GM21825 (cell line): ENCODE measurements around the gene HGFAC.

Experiments used
- ATAC-seq: cut with Tn5 transposase; IDR thresholded peaks from one replicate; pipeline ENCODE4 v1.9.1; 2021; ENCODE audit warnings: mild to moderate bottlenecking, moderate library complexity; ENCODE audit not compliant: unreplicated experiment

The HGFAC gene

DNA sequence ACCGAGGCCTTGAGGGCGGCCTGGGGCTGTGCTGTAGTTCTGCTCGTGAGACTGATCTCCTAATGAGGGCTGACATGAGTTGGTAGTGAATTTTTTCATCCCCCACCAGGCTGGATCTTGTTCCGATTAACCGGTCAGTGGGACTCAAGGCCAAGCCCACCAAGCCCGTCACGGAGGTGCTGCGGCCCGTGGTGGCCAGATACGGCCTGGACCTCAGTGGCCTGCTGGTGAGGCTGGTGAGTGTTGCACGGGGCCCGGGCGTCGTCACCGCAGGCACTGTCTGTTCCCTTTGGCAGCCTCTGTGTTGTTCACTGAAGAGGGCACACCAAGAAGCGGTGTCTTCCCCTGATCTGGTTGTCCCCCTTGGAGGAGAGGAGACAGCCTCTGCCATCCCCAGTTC, 18.4 kb upstream of the HGFAC start:
- no peak for ATAC-seq

DNA sequence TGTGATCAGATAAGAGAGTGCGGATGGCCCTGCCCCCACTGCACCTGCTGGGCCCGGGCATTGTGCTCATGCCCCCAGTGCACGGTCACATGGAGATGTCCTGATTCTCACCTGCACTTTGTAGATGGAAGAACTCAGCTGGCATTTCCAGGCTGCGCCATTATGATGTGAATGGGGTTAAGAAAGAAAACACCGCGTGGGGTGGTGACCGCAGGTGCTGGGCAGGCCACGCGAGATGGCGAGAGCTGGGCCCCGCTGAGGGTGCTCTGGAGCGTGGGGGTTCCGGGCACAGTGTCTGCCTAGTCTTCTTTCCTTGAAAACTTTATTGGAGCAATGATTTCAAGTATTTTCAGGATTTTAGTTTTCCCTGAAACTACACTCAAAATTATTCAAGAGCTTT, 17.8 kb upstream of the HGFAC start:
- ATAC-seq, result no peak

DNA sequence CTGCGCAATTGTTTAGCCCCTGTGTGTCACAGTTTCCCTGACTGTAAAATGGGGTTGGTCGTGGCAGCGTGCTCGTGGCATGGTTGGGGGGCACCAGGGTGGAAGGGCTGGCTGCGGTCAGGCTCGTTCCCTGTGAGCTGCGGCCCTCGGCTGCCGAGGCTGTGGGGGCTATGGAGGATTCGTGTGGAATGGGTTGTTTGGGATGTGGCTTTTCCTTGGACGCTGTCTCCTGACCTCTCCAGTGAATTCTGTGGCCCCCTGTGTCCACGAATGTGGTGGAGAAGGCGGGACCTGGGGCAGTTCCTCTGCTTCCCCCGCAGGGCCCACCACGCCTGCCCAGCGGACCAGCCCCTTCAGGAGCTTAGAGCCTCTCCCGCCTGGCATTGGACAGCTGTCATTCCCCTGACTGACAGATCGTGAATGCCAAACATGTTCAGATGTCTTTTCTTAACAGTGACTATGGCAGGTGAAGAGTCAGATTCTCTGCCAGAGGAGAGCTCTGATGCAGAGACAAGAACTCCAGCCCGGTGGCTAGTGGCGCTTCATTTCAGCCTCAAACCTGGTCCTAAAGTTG, 17.2 kb upstream of the HGFAC start:
- no peak for ATAC-seq

DNA sequence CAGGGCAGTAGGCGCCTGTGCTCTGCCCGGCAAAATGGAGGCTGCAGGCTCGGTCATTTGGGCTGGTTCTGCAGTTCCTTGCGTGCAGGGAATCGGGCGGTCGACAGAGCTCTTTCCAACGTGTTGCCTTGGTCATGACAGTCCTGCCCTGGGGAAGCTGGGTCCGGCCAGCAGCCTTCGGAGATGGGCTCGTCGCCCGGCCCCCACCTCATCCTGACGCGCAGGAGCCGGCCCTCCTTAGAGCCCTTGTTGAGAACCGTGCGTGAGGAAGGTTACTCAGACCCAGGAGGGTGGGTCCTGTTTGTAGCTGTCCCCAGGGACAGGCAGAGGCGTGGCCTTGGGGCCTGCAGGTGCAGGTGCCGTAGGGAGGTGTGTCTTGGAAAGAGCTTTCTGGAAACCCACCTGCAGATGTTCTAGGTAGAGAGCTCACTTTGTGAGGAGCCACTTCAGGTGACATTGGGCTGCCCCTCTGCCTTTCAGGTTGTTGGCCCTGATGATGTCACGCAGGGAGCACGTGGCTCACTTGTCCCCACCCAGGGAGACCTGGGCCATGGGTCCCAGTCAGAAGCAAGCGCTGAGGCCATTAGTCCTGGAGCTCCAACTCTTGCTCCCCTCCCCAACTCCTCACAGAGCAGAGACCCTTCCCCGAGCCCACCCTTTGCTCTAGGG, 15.2 kb upstream of the HGFAC start:
- ATAC-seq, result no peak

DNA sequence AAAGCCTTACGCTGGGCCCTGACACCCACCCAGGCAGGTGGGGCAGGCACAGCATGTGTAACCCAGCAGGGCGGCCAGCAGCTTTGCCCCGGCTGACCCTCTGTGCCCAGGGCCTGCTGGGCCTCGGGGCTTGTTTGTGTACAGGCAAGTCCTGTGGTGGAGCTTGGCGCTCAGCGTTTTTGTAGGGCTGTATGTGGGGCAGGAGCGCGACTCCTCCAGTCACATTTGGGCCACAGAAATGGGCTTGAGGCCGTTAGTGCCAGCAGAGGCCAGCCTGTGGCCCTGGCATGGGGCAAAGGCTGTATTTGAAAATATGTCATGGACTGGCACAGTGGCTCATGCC, 14.7 kb upstream of the HGFAC start:
- no peak for ATAC-seq

DNA sequence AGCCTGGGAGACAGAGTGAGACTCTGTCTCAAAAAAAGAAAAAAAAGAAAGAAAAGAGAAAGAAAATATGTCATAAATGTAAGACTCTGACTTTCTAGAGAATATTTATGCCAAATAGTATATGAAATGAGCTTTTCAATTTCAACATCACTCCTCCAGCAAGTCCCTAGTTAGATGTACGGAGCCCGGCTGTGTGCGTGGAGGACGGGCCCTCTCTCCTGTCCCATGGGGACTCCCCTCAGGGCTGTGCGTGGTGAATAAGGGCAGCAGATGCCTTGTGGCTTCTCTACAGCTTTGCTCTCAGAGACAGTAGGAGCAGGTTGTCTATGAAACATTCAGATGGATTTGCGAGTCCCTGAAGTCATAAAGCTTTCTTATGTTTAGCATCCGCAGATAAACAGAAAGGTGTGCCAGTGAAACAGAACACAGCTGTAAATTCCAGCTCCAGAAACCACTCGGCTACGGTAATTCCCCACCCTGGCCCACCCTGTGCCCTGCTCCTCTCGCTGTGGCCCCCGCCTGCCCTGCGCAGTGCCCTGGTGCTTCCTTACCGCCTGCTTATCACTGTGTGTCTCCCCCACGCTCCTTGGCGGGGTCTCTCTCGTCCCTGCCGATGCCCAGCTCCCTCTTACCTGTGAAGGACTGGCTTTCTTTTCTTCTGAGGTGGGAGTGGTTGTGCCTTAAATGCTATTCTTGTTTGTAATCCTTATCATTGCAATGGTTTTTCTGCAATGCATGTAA, 13.9 kb upstream of the HGFAC start:
- no peak for ATAC-seq

DNA sequence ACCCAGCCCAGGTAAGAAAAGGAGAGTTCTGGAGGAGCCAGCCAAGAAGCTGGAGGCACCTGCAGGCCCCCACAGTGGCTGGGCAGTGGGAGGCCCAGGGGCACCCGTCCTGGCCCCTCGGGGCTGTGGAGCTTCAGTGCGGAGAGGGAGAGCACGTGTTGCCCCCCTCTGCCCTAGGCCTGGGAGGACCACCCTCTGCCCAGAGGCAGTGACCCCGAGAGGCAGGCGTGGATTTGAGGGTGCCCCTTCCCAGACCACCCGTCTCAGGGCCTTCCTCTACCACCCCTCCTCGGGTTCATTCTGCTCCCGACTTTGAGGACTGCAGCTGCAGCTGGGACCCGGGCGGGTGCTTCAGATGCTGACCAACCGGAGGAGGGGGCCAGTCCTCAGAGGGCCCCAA, 12.1 kb upstream of the HGFAC start:
- ATAC-seq, result no peak

DNA sequence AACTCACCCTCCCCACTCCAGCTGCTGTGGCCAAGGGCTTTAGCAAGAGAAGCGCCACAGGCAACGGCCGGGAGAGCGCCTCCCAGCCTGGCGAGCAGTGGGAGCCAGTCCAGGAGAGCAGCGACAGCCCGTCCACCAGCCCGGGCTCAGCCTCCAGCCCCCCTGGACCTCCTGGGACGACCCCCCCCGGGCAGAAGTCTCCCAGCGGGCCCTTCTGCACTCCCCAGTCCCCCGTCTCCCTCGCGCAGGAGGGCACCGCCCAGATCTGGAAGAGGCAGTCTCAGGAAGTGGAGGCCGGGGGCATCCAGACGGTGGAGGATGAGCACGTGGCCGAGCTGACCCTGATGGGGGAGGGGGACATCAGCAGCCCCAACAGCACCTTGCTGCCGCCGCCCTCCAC, 11.2 kb upstream of the HGFAC start:
- ATAC-seq, result no peak

DNA sequence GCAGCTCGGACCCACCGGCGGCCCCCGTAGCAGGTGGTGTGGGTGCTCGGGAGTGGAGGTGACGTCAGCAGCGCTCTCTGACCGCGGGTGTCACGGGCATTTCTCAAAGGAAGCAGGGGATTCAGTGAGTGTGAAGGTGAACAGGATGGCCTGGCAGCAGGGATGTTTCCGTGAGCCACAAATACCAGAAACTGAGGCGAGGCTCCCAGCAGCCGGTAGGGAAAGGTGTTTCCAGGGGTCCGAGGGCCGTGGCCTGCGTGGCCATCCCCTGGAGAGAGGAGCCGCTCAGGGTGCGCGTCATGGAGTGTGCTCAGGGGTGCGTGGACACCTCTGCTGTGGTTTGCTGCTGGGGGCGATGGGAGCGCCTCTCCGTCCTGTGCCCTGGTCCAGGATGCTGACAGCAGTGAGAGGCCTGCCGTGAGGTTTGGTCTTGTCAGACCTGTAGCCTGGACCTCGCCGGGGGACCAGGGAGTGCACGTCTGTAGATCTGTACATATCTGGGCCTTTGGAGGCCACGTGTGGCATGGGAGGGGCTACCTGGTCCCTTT, 10.2 kb upstream of the HGFAC start:
- ATAC-seq, result no peak

DNA sequence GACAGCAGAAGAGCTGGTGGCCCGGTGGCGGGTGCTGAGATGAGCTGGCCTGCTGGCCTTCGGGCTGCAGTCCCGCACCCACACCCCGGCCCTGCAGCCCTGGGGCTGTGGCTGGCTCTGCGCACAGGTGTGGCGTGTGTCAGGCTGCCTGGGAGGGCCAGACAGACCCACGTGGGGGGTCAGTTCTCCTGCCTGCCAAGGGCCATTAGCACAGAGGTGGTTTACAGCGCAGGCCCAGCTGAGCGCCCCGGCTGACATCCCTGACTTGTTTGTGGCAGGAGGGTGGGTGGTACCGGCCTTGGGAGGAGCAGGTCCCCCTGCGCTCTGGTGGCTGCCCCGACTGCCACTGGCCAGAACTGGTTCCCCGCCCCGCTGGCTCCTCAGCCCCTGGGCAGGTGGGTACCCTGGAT, 9.4 kb upstream of the HGFAC start:
- ATAC-seq, result no peak

DNA sequence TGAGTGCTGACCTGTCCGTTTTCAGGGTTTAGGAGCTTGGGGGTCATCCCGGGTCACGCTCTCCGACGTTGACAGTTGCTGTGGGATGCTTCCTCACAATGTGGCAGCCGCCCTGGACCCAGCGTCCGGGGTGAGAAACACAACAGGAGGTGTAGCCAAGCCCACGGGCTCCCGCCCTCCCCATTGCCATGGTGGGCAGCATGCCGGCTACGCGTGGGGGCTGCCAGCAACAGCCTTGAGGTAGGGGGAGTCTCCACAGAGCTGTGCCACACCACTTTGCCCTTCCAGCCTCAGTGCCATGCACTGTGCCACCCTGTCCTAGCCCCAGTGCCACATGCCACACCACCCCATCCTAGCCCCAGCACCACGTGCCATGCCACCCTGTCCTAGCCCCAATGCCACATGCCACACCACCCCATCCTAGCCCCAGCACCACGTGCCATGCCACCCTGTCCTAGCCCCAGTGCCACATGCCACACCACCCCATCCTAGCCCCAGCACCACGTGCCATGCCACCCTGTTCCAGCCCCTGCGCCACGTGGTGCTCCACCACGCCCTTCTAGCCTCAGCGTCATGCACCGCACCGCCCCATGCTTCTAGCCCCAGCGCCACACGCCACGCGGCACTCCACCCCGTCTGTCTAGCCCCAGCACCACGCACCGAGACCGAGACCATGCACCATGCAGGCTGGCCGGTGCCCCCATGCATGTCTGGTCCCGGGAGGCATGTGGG, 8.5 kb upstream of the HGFAC start:
- ATAC-seq, result no peak

DNA sequence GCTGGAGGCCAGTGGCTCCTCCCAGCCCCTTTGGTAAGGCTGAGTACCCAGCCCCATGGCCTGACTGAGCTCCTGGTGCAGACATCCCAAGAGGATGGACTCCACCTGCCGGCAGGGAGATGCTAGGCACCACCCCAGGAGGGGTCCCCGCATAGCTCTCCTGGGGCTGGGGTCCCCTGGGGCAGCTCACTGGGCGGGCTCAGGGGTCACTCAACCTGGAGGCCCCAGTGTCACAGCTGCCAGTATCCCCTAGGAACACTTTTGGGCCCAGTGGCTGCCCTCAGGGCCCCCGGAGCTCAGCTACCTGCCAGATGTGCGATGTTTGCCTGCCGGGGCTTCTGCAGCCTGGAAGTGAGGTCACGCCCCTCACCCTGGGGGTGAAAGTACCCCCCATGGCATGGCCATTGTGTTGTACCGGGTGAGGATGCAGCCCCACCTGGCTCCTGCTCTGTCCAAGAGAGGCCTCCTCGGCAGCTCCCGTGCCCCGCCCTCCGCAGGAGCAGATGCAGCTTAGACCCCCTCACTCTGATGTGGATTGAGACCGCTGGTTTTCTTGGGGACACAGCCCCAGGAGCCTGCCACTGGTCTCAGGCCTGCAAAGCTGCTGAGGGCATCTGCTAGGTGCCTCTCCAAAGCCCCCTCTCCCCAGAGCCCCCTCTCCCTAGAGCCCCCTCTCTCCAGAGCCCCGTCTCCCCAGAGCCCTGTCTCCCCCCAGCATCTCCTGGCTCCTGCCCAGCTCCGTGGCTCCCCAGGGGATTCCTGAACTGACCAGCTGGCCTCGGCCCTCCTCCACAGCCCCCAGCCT, 6.7 kb upstream of the HGFAC start:
- no peak for ATAC-seq

DNA sequence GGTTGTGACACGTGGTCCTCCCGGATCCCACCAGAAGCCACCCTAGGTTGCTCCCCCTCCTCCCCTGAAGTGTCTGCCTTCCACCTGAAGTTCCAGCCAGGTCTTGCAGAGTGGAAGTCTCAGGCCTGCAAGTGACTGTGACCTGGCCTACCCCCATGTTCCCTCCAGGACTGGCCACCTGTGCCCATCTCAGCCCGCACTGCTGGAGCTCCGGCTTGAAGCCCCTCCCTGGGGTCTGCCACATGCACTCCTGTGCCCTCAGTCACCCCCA, 6.1 kb upstream of the HGFAC start:
- no peak for ATAC-seq

DNA sequence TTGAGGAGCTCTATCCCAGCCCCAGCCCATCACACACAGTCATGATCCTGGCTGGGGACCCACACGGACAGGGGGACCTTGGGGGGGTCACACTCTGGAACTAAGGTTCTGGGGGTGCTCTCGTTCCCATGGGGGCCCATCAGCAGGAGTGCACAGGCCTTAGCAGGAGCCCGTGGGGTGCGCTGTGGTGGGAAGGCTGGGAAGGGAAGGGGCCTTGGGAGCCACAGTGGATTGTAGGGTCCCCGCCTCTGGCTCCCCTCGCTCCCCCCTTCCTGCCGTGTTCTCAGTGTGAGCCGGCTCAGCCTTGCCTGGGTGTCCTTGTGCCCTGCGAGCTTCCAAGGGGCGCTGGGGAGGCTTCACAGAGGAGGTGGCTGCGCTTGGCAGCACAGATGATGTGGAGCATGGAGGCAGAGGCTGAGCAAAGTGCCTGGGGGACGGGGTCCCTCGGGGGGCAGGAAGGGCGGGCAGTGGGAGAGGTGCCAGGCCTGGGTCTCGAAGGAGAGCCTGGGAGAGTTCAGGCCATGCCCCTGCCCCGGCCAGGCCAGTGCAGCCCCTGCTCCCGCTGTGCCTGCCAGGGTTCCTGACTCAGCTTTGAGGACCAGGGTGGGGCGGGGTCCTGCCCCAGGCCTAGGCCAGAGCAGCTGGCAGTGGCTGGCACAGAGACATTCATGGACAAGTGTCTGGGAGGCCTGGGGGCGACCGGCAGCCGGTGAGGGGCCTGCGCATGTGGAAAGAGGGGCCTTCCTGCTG, 5.5 kb upstream of the HGFAC start:
- ATAC-seq, result no peak

DNA sequence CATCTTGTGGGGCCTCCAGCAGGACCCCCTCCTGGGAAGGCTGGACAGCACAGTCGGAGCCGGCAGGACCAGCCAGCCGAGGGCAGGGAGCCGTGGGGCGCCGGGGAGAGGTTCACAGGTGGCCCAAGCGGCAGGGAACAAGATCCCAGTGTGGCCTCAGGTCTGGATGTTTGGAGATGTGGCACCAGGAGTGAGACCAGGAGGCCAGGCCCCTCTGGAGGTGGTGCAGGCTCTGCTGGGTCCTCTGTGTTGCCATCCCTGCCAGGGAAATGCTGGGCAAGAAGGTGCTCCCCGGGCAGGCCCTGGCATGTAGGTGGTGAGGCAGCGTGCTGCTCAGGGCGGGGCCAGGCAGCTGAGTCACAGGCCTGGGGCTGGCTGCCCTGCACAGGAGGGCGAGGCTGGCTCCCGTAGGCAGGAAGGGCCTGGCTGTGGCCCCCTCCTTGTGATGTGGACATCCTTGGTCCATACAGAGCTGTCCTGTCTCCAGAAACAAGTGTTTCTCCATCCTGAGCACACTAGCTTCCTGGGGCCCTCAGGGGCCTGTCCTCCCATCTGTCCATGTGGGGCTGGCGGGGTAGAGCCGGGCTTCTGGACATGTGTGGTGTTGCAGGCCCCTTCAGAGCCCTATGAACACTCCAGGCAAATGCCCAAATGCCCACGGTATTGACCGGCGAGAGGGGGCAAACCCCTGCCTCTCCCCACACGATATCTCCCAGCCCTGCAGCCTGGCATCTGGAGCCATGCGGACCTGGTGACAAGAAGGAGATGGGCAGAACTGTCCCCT, 4.8 kb upstream of the HGFAC start:
- no peak for ATAC-seq

DNA sequence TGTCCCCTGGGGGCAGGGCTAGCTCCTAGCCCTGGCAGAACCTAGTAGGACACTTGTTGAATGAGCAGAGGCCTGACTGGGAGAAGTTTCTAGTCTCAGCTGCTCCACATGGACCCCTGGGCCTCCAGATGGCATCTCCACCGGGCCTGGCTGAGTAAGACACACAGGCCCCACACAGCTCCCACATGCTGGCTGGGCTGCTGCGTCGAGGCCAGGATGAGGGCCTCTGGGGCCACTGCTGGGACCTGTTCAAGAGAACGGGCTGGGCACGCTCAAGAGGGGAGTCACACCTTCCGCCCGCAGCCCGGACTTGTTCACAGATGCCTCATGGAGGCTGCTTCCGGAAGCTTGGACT, 4.2 kb upstream of the HGFAC start:
- no peak for ATAC-seq

DNA sequence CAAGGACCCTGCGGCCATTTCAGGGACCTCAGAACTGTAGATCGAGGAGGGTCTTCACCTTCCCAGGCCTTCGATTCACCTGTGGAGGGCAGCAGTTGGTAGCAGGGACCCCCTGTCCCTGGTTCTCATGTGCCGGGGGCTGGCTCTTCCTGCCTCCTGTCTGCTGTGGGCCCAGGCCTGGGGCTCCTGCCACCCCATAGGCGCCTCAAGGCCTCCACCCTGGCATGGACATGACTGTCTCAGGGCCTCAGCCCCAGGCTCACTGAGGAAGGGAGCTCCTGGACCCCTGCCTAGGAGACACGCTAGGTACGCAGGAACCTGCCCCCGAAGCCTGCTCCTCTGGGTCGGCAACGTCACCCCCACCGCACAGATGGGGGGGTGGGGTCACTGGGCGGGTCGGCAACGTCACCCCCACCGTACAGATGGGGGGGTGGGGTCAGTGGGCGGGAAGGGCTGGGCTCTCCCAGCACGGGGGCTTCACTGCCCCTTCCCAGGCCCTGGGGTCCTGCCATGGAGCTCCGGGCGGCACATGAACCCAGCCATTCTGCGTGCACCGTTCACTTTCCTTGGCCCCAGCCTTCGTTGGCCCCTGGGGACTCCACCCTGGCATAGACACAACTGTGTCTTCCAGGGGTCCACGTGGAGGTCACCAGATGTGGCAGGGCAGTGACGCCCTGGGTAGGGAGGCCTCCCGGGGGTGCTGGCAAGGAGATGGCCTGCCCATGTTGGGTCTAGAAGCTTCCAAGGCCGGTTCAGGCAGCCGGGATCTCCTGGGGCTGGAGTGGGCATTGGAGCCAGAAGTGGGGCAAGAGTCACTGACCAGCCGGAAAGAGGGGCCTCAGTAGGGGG, 3.5 kb upstream of the HGFAC start:
- no peak for ATAC-seq

DNA sequence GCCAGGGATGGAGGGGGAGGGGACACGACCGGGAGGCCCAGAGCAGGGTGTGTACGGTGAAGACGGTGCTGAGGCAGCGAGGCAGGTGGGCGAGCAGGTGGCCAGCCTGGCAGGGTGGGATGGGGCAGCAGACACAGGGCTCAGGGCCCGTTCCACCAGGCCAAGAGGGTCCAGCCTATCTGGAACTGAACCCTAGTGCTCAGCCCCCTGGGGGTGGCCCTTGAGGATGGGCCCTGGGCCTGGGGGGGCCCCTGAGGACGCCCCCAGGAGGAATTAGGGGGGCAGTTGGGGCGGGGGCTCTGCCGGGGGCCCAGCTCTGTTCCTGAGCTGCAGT, 3.0 kb upstream of the HGFAC start:
- no peak for ATAC-seq

DNA sequence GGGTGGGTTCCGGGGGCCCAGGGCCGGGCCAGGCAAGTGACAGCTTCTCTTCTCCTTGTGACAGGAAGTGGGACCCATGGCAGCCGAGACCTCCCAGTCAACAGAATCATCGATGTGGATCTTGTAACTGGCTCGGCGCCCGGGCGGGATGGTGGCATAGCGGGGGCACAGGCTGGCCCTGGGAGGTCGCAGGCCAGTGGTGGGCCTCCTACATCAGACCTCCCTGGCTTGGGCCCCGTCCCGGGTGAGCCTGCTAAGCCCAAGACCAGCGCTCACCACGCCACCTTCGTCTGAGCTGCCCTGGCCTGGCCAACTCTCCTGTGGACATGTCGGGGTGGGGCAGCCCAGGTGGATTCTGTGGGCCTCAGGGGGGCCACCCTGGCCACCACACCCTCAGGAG, 2.4 kb upstream of the HGFAC start:
- no peak for ATAC-seq
